Mucosa of rectum (tissue), 2 donors: ENCODE measurements around the gene TMCO1.
"Not testable (repeated sequence)": the region's sequence is repeated elsewhere in the genome, so short reads cannot be mapped to it uniquely, and the experiment has no call there.

Source experiments
- H3K27ac ChIP-seq, 2 donors: one replicate each; pipeline ENCODE4 v1.7.0; 2013; ENCODE audit warnings: inconsistent platforms in 2 of 2, low read depth in 2 of 2, low read length in 2 of 2
- H3K27me3 ChIP-seq, 2 donors: one replicate each; pipeline ENCODE4 v1.7.0; 2013; ENCODE audit warnings: low read length in 2 of 2; ENCODE audit not compliant: control insufficient read depth in 2 of 2, insufficient read depth in 2 of 2
- H3K36me3 ChIP-seq, 2 donors: one replicate each; pipeline ENCODE4 v1.7.0; 2013; ENCODE audit warnings: low read length in 2 of 2; ENCODE audit not compliant: control insufficient read depth in 2 of 2, insufficient read depth in 2 of 2
- H3K4me1 ChIP-seq, 2 donors: one replicate each; pipeline ENCODE4 v1.7.0; 2013; ENCODE audit warnings: low read length in 2 of 2, mild to moderate bottlenecking in 1 of 2; ENCODE audit not compliant: control insufficient read depth in 2 of 2, insufficient read depth in 2 of 2
- H3K4me3 ChIP-seq, 2 donors: one replicate each; pipeline ENCODE4 v1.7.0; 2013; ENCODE audit warnings: low read length in 2 of 2
- H3K9ac ChIP-seq, 2 donors: one replicate each; pipeline ENCODE4 v1.7.0; 2013; ENCODE audit warnings: low read length in 2 of 2, low read depth in 1 of 2, mild to moderate bottlenecking in 1 of 2
- H3K9me3 ChIP-seq, 2 donors: one replicate each; pipeline ENCODE4 v1.7.0; 2013; ENCODE audit warnings: low read length in 2 of 2; ENCODE audit not compliant: control insufficient read depth in 2 of 2
- donor health status: healthy.
- donor health status: Normal muscosa, but diverticular disease.

TMCO1 gene

GRCh38 chr1:165716265-165717051 is 52.2 kb downstream of the TMCO1 start:
- not testable (repeated sequence) for H3K27ac ChIP-seq, H3K4me1 ChIP-seq, H3K9me3 ChIP-seq, H3K36me3 ChIP-seq, H3K9ac ChIP-seq, H3K4me3 ChIP-seq, H3K27me3 ChIP-seq

- Histone ChIP-seq H3K4me3 (no peak overlapping the region), H3K27ac (no peak overlapping the region), H3K27me3 (no peaks in the 10 kb centered on the region), H3K36me3 (no peaks in the 10 kb centered on the region), H3K4me1 (no peaks in the 10 kb centered on the region), H3K9me3 (no peaks in the 10 kb centered on the region), H3K9ac (no peak overlapping the region)
These were observed 55.9 kb downstream of the TMCO1 start for GRCh38 chr1:165712764-165713163.

- Histone ChIP-seq H3K36me3 (no peaks in the 10 kb centered on the region), H3K27me3 (peaks cover 0 to 2% of the 10 kb centered on the region in 2 donors), H3K9ac (no peak overlapping the region), H3K27ac (no peak overlapping the region), H3K4me3 (no peak overlapping the region), H3K4me1 (no peaks in the 10 kb centered on the region), H3K9me3 (no peaks in the 10 kb centered on the region)
These were observed 60.5 kb downstream of the TMCO1 start for GRCh38 chr1:165707984-165708706.

GRCh38 chr1:165703648-165704047 is 65.0 kb downstream of the TMCO1 start:
- no peak overlapping the region for H3K27ac ChIP-seq
- H3K36me3 ChIP-seq = no peaks in the 10 kb centered on the region
- H3K9ac ChIP-seq = no peak overlapping the region
- peaks cover 0 to 3% of the 10 kb centered on the region in 2 donors for H3K4me1 ChIP-seq
- peaks cover 2 to 4% of the 10 kb centered on the region in 2 donors for H3K27me3 ChIP-seq
- H3K4me3 ChIP-seq = no peak overlapping the region
- H3K9me3 ChIP-seq = no peaks in the 10 kb centered on the region

GRCh38 chr1:165701922-165702321 is 66.7 kb downstream of the TMCO1 start:
- not testable (repeated sequence) for H3K9me3 ChIP-seq, H3K27ac ChIP-seq, H3K4me3 ChIP-seq, H3K36me3 ChIP-seq, H3K9ac ChIP-seq, H3K4me1 ChIP-seq, H3K27me3 ChIP-seq

- no peak overlapping the region for H3K4me3 ChIP-seq
These were observed 69.1 kb downstream of the TMCO1 start for GRCh38 chr1:165699577-165699976.

GRCh38 chr1:165698761-165699052 is 70.0 kb downstream of the TMCO1 start:
- Histone ChIP-seq H3K27me3 (peaks cover 0 to 4% of the 10 kb centered on the region in 2 donors), H3K9ac (peak overlapping the region; percentile 68 to 84), H3K36me3 (peaks cover 0 to 2% of the 10 kb centered on the region in 2 donors)

More at GRCh38 chr1:165699577-165699976, 69.1 kb downstream of the TMCO1 start:
- Histone ChIP-seq H3K9ac (no peak overlapping the region), H3K27ac (no peak overlapping the region), H3K4me1 (peaks cover 10 to 11% of the 10 kb centered on the region in 2 donors), H3K36me3 (no peaks in the 10 kb centered on the region), H3K27me3 (peaks cover 0 to 4% of the 10 kb centered on the region in 2 donors), H3K9me3 (no peaks in the 10 kb centered on the region)

GRCh38 chr1:165697881-165698760 is 70.5 kb downstream of the TMCO1 start, which contains the start of gene ALDH9A1:
Gene ALDH9A1, minus strand, starts transcription at chr1:165698562. Its CDS starts 4 bp downstream, at chr1:165698558.
- H3K27ac ChIP-seq = peak within 1 kb of the TSS; percentile 91 to 93
- H3K9me3 ChIP-seq = no peaks in the 10 kb centered on the region
- peaks cover 10 to 11% of the 10 kb centered on the region in 2 donors for H3K4me1 ChIP-seq
- peak within 1 kb of the TSS; percentile 84 to 93 for H3K9ac ChIP-seq
- H3K27me3 ChIP-seq = peaks cover 0 to 4% of the 10 kb centered on the region in 2 donors
- H3K4me3 ChIP-seq = peak within 1 kb of the TSS; percentile 89 to 99
- H3K36me3 ChIP-seq = peaks cover 0 to 2% of the 10 kb centered on the region in 2 donors

More at GRCh38 chr1:165698761-165699052, 70.0 kb downstream of the TMCO1 start:
- Histone ChIP-seq H3K27ac (peak overlapping the region; percentile 91 to 93), H3K4me1 (peaks cover 10 to 11% of the 10 kb centered on the region in 2 donors), H3K9me3 (no peaks in the 10 kb centered on the region), H3K4me3 (peak overlapping the region; percentile 89 to 99)

GRCh38 chr1:165697491-165697880 is 71.2 kb downstream of the TMCO1 start:
- peak overlapping the region; percentile 84 to 93 for H3K9ac ChIP-seq
- peaks cover 0 to 2% of the 10 kb centered on the region in 2 donors for H3K36me3 ChIP-seq
- peaks cover 10 to 11% of the 10 kb centered on the region in 2 donors for H3K4me1 ChIP-seq
- peaks cover 0 to 4% of the 10 kb centered on the region in 2 donors for H3K27me3 ChIP-seq
- H3K27ac ChIP-seq = peak overlapping the region; percentile 91 to 93
- H3K9me3 ChIP-seq = no peaks in the 10 kb centered on the region
- H3K4me3 ChIP-seq = peak overlapping the region; percentile 89 to 99
